ENCODE data around the gene OR9Q1. TPM values are rescaled to one million over a fixed set of nuclear protein-coding genes. Genes with fewer than 3 reads are reported as not detected.

OR9Q1 gene
- total and polyA plus RNA-seq, 2 of the 8 experiments (the other 6 are each of a cell fraction or from before 2014, with no cell fraction given), result not detected

GRCh38 chr11:58003591-58003990 is 20.1 kb upstream of the OR9Q1 start:
- no peaks in the 10 kb centered on the region for H4K20me1 ChIP-seq (replicated peaks in 1 of 2; ENCODE audit: control insufficient read depth in 1 of 2, insufficient read depth in 2 of 2, low read length in 2 of 2)
- no peaks in the 10 kb centered on the region for H3K79me2 ChIP-seq (ENCODE audit: control insufficient read depth in 1 of 2, insufficient read depth in 2 of 2, low read length in 2 of 2)
- no peaks in the 10 kb centered on the region for H3K79me1 ChIP-seq (ENCODE audit: low read depth, low read length)
- DNase-seq (ENCODE audit: low read depth in 1 of 2, low spot score in 2 of 2) (no peak), FAIRE-seq (no peak)
- no peak overlapping the region for H4K8ac ChIP-seq (ENCODE audit: extremely low read depth, insufficient read depth, low read length)
- H2BK15ac ChIP-seq (ENCODE audit: low read length), result no peak overlapping the region
- H4K91ac ChIP-seq (replicated peaks; ENCODE audit: insufficient read length, low read length), result no peak overlapping the region
- H2AFZ ChIP-seq (ENCODE audit: low read length), result no peak overlapping the region
- no peak overlapping the region for H3K56ac ChIP-seq (replicated peaks; ENCODE audit: insufficient read length, low read depth, low read length)
- H3K9ac ChIP-seq (replicated peaks in 1 of 4; ENCODE audit: extremely low read depth in 1 of 4, low read depth in 3 of 4, low read length in 3 of 4), result no peak overlapping the region
- no peak overlapping the region for H2BK20ac ChIP-seq (ENCODE audit: low read length)
- H2BK120ac ChIP-seq (replicated peaks; ENCODE audit: low read depth, low read length), result no peak overlapping the region
- no peak overlapping the region for H3K27ac ChIP-seq (ENCODE audit: low read depth, low read length)
- H3K9me3 ChIP-seq (ENCODE audit: insufficient read depth in 2 of 2, low read depth in 1 of 2, low read length in 1 of 2), result no peaks in the 10 kb centered on the region
- H3K18ac ChIP-seq (ENCODE audit: extremely low read depth, low read length), result no peak overlapping the region
- no peaks in the 10 kb centered on the region for H3K23me2 ChIP-seq (ENCODE audit: low read depth, low read length)
- no peak overlapping the region for H4K5ac ChIP-seq (ENCODE audit: insufficient read length, low read depth, low read length)
- no peaks in the 10 kb centered on the region for H3K27me3 ChIP-seq (replicated peaks in 1 of 4; ENCODE audit: control insufficient read depth in 3 of 4, extremely low read depth in 1 of 4, insufficient read depth in 3 of 4, low read length in 3 of 4)
- H3K36me3 ChIP-seq (ENCODE audit: control insufficient read depth in 2 of 4, insufficient read depth in 4 of 4, low read length in 3 of 4), result no peaks in the 10 kb centered on the region
- no peak overlapping the region for H2BK12ac ChIP-seq (ENCODE audit: low read depth, low read length)
- H3K4me3 ChIP-seq (ENCODE audit: extremely low read depth in 1 of 4, insufficient read depth in 2 of 4, low read depth in 3 of 4, low read length in 4 of 4), result no peak overlapping the region
- no peak overlapping the region for H3K4ac ChIP-seq (replicated peaks; ENCODE audit: insufficient read length, low read depth, low read length)
- H3K4me2 ChIP-seq (ENCODE audit: insufficient read depth in 1 of 2, low read depth in 2 of 2, low read length in 2 of 2), result no peak overlapping the region
- H2BK5ac ChIP-seq (ENCODE audit: low read depth, low read length), result no peak overlapping the region
- H3K4me1 ChIP-seq (replicated peaks in 1 of 4; ENCODE audit: control insufficient read depth in 3 of 4, insufficient read depth in 4 of 4, low read length in 3 of 4), result no peaks in the 10 kb centered on the region
- no peak overlapping the region for H2AK5ac ChIP-seq (ENCODE audit: low read depth, low read length)
- no peak overlapping the region for H3K23ac ChIP-seq (ENCODE audit: insufficient read length)
- CTCF ChIA-PET (ENCODE audit: partially characterized antibody), result no interaction called here
- no peak overlapping the region for H3K14ac ChIP-seq (ENCODE audit: insufficient read length)
- POLR2A ChIA-PET (ENCODE audit: partially characterized antibody), result no interaction called here
- no peak for TF ChIP-seq EGR1 (IDR thresholded peaks at IDR 0.05; ENCODE audit: borderline replicate concordance, low read depth, low read length)
- no peak for TF ChIP-seq TCF12 (IDR thresholded peaks at IDR 0.05; ENCODE audit: low read depth, low read length)
- no peak for TF ChIP-seq USF2 (IDR thresholded peaks at IDR 0.05; ENCODE audit: low read length)
- TF ChIP-seq BACH1 (IDR thresholded peaks at IDR 0.05; ENCODE audit: low read length), result no peak
- TF ChIP-seq RXRA (IDR thresholded peaks at IDR 0.05; ENCODE audit: insufficient read depth, low read depth, low read length), result no peak
- TF ChIP-seq POU5F1 (IDR thresholded peaks at IDR 0.05; ENCODE audit: low read depth, low read length), result no peak
- no peak for TF ChIP-seq EP300 (IDR thresholded peaks at IDR 0.05; ENCODE audit: borderline replicate concordance in 1 of 2, low read depth in 2 of 2, low read length in 2 of 2)
- TF ChIP-seq TAF7 (optimal IDR thresholded peaks at IDR 0.05; ENCODE audit: borderline replicate concordance, low read depth, low read length), result no peak
- TF ChIP-seq CBX5 (IDR thresholded peaks at IDR 0.05; ENCODE audit: low read depth, low read length), result no peak
- no peak for TF ChIP-seq TBP (IDR thresholded peaks at IDR 0.05; ENCODE audit: low read depth, low read length)
- no peak for TF ChIP-seq SP1 (IDR thresholded peaks at IDR 0.05; ENCODE audit: low read depth, low read length)
- no peak for TF ChIP-seq POLR2AphosphoS5 (IDR thresholded peaks at IDR 0.05; ENCODE audit: low read depth, low read length)
- TF ChIP-seq RBBP5 (IDR thresholded peaks at IDR 0.05; ENCODE audit: borderline replicate concordance, low read depth, low read length), result no peak
- TF ChIP-seq MAX (IDR thresholded peaks at IDR 0.05), result no peak
- TF ChIP-seq SUZ12 (IDR thresholded peaks at IDR 0.05; ENCODE audit: low read length), result no peak
